HuH-7.5 (cell line): ENCODE results near the gene ALPK3.

Source experiments
- DNase-seq: peaks from one replicate; pipeline ENCODE4 v3.0.0; 2011; ENCODE audit warnings: low spot score

ALPK3 gene

DNA sequence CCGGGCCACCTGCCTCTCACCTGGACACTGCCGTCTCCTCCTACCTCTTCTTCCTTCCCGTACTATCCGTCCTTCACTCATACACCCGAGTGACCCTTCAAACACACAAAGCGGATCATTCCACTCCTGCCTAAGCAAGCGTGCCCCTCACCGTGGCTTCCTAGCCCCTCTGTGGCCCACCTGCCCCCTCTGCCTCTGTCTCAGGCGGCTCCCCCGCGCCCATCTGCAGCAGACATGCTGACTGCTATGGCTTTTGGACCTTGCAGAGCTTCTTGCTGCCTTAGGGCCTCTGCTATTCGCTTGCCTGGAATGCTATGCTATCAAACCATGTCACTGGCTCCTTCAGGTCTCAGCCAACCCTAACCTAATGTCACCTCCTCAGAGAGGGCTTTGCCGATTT, 105.4 kb downstream of the ALPK3 start:
- no peak for DNase-seq
